ENCODE results near the gene SND1.

- TF ChIP-seq CTCF (IDR thresholded peaks at IDR 0.05) (no peak), POLR2A (IDR thresholded peaks at IDR 0.05) (no peak), EP300 (IDR thresholded peaks at IDR 0.05) (no peak)
Observed at GRCh38 chr7:128132426-128133069, 480.6 kb downstream of the SND1 start.
